DOHH2 (cell line): ENCODE results near the gene ZSCAN16.

Source experiments
- H3F3A ChIP-seq: fragments of 200-600 bp; sonication (generic), shearing (Covaris generic); 2 replicates; pipeline ENCODE4 v1.6.0; 2016; ENCODE audit warnings: antibody characterized with exemption, mild to moderate bottlenecking; ENCODE audit not compliant: control insufficient read depth, insufficient read depth
- H3K27ac ChIP-seq: fragments of 200-600 bp; sonication (generic); 2 replicates; pipeline ENCODE4 v1.5.1; 2014; ENCODE audit warnings: low read depth, mild to moderate bottlenecking, low read length, moderate library complexity
- H3K27me3 ChIP-seq: fragments of 200-600 bp; sonication (generic); 2 replicates; pipeline ENCODE4 v1.6.1; 2014; ENCODE audit warnings: mild to moderate bottlenecking, low read length, mixed read lengths; ENCODE audit not compliant: control insufficient read depth
- H3K36me3 ChIP-seq: fragments of 200-600 bp; sonication (generic); 2 replicates; pipeline ENCODE4 v1.6.1; 2014; ENCODE audit warnings: mild to moderate bottlenecking, low read length, moderate library complexity, mixed read lengths; ENCODE audit not compliant: control insufficient read depth
- H3K4me1 ChIP-seq: fragments of 200-600 bp; sonication (generic); 2 replicates; pipeline ENCODE4 v1.6.1; 2014; ENCODE audit warnings: mild to moderate bottlenecking, low read length, mixed read lengths; ENCODE audit not compliant: control insufficient read depth
- H3K4me2 ChIP-seq: fragments of 200-600 bp; sonication (generic); 2 replicates; pipeline ENCODE4 v1.6.0; 2014; ENCODE audit warnings: mild to moderate bottlenecking, low read length, moderate library complexity
- H3K4me3 ChIP-seq: fragments of 200-600 bp; sonication (generic); 2 replicates; pipeline ENCODE4 v1.5.1; 2014; ENCODE audit warnings: mild to moderate bottlenecking, low read length, mixed read lengths
- H3K79me2 ChIP-seq: fragments of 200-600 bp; sonication (generic); 2 replicates; pipeline ENCODE4 v1.6.1; 2014; ENCODE audit warnings: mild to moderate bottlenecking, low read length, mixed read lengths; ENCODE audit not compliant: control insufficient read depth
- H3K9me2 ChIP-seq: fragments of 200-600 bp; sonication (generic); replicated peaks from 2 replicates; pipeline ENCODE4 v1.6.1; 2014; ENCODE audit warnings: mild to moderate bottlenecking, low read length, mixed read lengths; ENCODE audit not compliant: control insufficient read depth
- H3K9me3 ChIP-seq: fragments of 200-600 bp; sonication (generic); 2 replicates; pipeline ENCODE4 v1.6.1; 2014; ENCODE audit warnings: antibody characterized with exemption, low read length, mixed read lengths; ENCODE audit not compliant: control insufficient read depth, insufficient read depth
- H4K20me1 ChIP-seq: fragments of 200-600 bp; sonication (generic); 2 replicates; pipeline ENCODE4 v1.6.0; 2014; ENCODE audit warnings: low read depth, mild to moderate bottlenecking, antibody characterized with exemption, low read length, moderate library complexity; ENCODE audit not compliant: control insufficient read depth, insufficient read depth
- EZH2phosphoT487 ChIP-seq: fragments of 200-600 bp; sonication (generic); IDR thresholded peaks from 2 replicates; pipeline ENCODE4 v1.6.1; 2017; ENCODE audit warnings: borderline replicate concordance, mild to moderate bottlenecking, antibody characterized with exemption, low read length, moderate library complexity, mixed read lengths
- TF ChIP-seq, protein P1 (sequence below): fragments of 200-600 bp; sonication (generic); IDR thresholded peaks from one replicate; pipeline ENCODE4 v1.5.1; 2014; ENCODE audit warnings: antibody characterized with exemption, mild to moderate bottlenecking, low read depth, low read length; ENCODE audit not compliant: poor library complexity, severe bottlenecking

The ZSCAN16 gene

GRCh38 chr6:28125401-28125800 lies 992 bp downstream of the ZSCAN16 start:
- Histone ChIP-seq H3K36me3 (peaks cover 74% of the 10 kb centered on the region), H3K4me2 (peak overlapping the region; percentile 83), H3K79me2 (peaks cover 73% of the 10 kb centered on the region), H3K4me1 (peaks cover 30% of the 10 kb centered on the region), H3K27me3 (no peaks in the 10 kb centered on the region), H3F3A (peaks cover 5% of the 10 kb centered on the region; the same call in 1 of the 2 replicates), H4K20me1 (no peaks in the 10 kb centered on the region), H3K9me3 (no peaks in the 10 kb centered on the region), H3K4me3 (peak overlapping the region; percentile 80), H3K9me2 (no peaks in the 10 kb centered on the region), H3K27ac (peak overlapping the region; percentile 16)
- TF ChIP-seq, protein P1, sequence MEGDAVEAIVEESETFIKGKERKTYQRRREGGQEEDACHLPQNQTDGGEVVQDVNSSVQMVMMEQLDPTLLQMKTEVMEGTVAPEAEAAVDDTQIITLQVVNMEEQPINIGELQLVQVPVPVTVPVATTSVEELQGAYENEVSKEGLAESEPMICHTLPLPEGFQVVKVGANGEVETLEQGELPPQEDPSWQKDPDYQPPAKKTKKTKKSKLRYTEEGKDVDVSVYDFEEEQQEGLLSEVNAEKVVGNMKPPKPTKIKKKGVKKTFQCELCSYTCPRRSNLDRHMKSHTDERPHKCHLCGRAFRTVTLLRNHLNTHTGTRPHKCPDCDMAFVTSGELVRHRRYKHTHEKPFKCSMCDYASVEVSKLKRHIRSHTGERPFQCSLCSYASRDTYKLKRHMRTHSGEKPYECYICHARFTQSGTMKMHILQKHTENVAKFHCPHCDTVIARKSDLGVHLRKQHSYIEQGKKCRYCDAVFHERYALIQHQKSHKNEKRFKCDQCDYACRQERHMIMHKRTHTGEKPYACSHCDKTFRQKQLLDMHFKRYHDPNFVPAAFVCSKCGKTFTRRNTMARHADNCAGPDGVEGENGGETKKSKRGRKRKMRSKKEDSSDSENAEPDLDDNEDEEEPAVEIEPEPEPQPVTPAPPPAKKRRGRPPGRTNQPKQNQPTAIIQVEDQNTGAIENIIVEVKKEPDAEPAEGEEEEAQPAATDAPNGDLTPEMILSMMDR = no peak
- TF ChIP-seq EZH2phosphoT487 = no peak

GRCh38 chr6:28134015-28134414 lies 9.6 kb downstream of the ZSCAN16 start:
- Histone ChIP-seq H3K4me3 (no peak overlapping the region), H3K9me3 (no peaks in the 10 kb centered on the region), H3K79me2 (peaks cover 86% of the 10 kb centered on the region), H3K27ac (no peak overlapping the region), H3K4me2 (peak overlapping the region; percentile 23; the same call in 1 of the 2 replicates), H3K9me2 (no peaks in the 10 kb centered on the region), H3K36me3 (peaks cover 66% of the 10 kb centered on the region), H3F3A (peaks cover 7% of the 10 kb centered on the region), H3K4me1 (peaks cover 35% of the 10 kb centered on the region), H4K20me1 (peaks cover 7% of the 10 kb centered on the region; the same call in 1 of the 2 replicates), H3K27me3 (no peaks in the 10 kb centered on the region)
- TF ChIP-seq, protein P1 = peak; percentile 63
- TF ChIP-seq EZH2phosphoT487 = no peak

GRCh38 chr6:28134716-28135115 lies 10.3 kb downstream of the ZSCAN16 start:
- Histone ChIP-seq H3K27ac (no peak overlapping the region), H3K4me3 (no peak overlapping the region), H3K4me2 (0 out of 2 replicates have a peak overlapping the region, but pooled peaks have one; percentile 30), H4K20me1 (peaks cover 7% of the 10 kb centered on the region; the same call in 1 of the 2 replicates), H3K27me3 (no peaks in the 10 kb centered on the region), H3F3A (peaks cover 14% of the 10 kb centered on the region), H3K9me3 (no peaks in the 10 kb centered on the region), H3K36me3 (peaks cover 59% of the 10 kb centered on the region), H3K4me1 (peaks cover 35% of the 10 kb centered on the region), H3K79me2 (peaks cover 79% of the 10 kb centered on the region), H3K9me2 (no peaks in the 10 kb centered on the region)
- no peak for TF ChIP-seq EZH2phosphoT487
- TF ChIP-seq, protein P1 = no peak
